HL-60 (cell line): ENCODE measurements around the gene ZNF718.
"Not testable (repeated sequence)": the region's sequence is repeated elsewhere in the genome, so short reads cannot be mapped to it uniquely, and the experiment has no call there.

ENCODE experiments used
- DNase-seq, 2 experiments: peaks; one replicate each; pipeline ENCODE4 v3.0.0-alpha.2; 2010 to 2020; ENCODE audit warnings: low read depth in 1 of 2, low spot score in 1 of 2
- H3K27ac ChIP-seq: fragments of 250-450 bp; sonication (Bioruptor Pico); replicated peaks from 2 replicates; pipeline ENCODE4 v1.5.1; 2020; ENCODE audit warnings: mild to moderate bottlenecking, moderate library complexity
- H3K27me3 ChIP-seq: fragments of 250-450 bp; sonication (Bioruptor Pico); 2 replicates; pipeline ENCODE4 v1.5.1; 2021; ENCODE audit warnings: mild to moderate bottlenecking, moderate library complexity; ENCODE audit not compliant: insufficient read depth, poor library complexity, severe bottlenecking
- H3K4me3 ChIP-seq: replicated peaks from 2 replicates; pipeline ENCODE4 v1.5.1; 2011; ENCODE audit warnings: mild to moderate bottlenecking, control low read depth, low read length; ENCODE audit not compliant: insufficient read depth
- GABPA ChIP-seq: IDR thresholded peaks from 2 replicates; pipeline ENCODE4 v1.6.1; 2012; ENCODE audit warnings: low read depth
- POLR2AphosphoS5 ChIP-seq: IDR thresholded peaks from 2 replicates; pipeline ENCODE4 v1.6.1; 2012; ENCODE audit warnings: low read depth
- REST ChIP-seq: IDR thresholded peaks from 2 replicates; pipeline ENCODE4 v1.6.1; 2012; ENCODE audit warnings: low read depth; ENCODE audit not compliant: insufficient replicate concordance
- SPI1 ChIP-seq: IDR thresholded peaks from 2 replicates; pipeline ENCODE4 v1.6.1; 2012; ENCODE audit warnings: low read depth, mild to moderate bottlenecking, borderline replicate concordance
- TF ChIP-seq, protein P1 (sequence below): IDR thresholded peaks from one replicate; pipeline ENCODE4 v1.5.1; 2011; ENCODE audit warnings: low read length, control low read depth, inconsistent platforms; ENCODE audit not compliant: insufficient read depth

Gene ZNF718

DNA sequence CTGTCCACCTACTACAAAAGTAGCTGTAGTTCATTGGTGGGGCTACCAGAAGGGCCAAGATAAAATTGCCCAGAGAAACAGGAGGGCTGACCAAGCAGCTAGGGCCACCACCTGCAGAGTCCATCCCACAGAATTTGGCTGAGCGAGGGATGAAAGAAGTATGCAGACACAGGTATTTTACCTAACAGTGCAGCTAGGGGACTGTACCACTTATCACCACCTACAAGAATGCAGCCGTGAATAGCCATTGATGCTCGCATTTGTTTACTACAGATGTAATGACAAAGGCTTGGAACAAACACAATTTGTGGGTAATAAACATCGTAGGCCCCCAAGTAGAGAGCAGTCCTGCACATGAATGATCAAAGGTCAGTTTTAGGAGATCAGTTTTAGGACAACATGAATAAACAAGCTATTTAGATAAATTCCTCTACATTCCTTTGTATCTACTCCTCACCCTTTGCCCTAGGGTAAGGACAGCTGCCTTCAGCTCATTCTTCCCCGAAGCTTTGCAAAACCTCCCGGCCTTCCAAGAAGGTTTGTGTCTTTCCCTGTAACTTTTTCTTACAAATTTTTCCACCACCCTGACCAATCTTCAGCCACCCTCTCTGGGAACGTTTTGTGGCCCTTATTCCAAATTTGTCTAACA lies 49.5 kb downstream of the ZNF718 start:
- no peak for DNase-seq
- no peak overlapping the region for H3K4me3 ChIP-seq
- no peaks in the 10 kb centered on the region for H3K27me3 ChIP-seq
- no peak for TF ChIP-seq SPI1
- no peak for TF ChIP-seq REST
- no peak overlapping the region for H3K27ac ChIP-seq

DNA sequence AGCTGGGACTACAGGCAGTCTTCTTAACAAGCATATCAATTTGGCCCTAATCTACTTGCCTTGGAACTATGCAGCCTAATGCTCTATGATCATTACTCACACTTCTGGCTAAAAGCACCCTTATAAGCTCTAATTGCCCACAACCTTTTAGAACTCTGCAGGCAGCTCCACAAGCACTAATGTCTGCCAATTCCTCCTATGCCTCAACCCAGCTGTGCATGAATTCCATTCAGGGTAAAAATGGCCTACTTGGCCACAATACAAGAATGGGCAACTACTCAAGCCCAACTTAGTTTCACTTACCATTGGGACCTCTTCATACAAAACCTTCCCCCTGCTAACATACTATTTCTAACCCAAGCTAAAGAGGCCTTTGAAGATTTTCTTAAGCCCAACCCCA lies 51.7 kb downstream of the ZNF718 start:
- Histone ChIP-seq H3K27me3 (no peaks in the 10 kb centered on the region), H3K4me3 (no peak overlapping the region), H3K27ac (no peak overlapping the region)
- no peak for DNase-seq
- TF ChIP-seq GABPA (no peak), SPI1 (no peak), POLR2AphosphoS5 (no peak), REST (no peak)
- TF ChIP-seq, protein P1, sequence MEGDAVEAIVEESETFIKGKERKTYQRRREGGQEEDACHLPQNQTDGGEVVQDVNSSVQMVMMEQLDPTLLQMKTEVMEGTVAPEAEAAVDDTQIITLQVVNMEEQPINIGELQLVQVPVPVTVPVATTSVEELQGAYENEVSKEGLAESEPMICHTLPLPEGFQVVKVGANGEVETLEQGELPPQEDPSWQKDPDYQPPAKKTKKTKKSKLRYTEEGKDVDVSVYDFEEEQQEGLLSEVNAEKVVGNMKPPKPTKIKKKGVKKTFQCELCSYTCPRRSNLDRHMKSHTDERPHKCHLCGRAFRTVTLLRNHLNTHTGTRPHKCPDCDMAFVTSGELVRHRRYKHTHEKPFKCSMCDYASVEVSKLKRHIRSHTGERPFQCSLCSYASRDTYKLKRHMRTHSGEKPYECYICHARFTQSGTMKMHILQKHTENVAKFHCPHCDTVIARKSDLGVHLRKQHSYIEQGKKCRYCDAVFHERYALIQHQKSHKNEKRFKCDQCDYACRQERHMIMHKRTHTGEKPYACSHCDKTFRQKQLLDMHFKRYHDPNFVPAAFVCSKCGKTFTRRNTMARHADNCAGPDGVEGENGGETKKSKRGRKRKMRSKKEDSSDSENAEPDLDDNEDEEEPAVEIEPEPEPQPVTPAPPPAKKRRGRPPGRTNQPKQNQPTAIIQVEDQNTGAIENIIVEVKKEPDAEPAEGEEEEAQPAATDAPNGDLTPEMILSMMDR: no peak

GRCh38 chr4:176995-177394 lies 52.7 kb downstream of the ZNF718 start:
- H3K27me3 ChIP-seq: no peaks in the 10 kb centered on the region
- TF ChIP-seq GABPA (no peak), REST (no peak), SPI1 (no peak), POLR2AphosphoS5 (no peak)
- TF ChIP-seq, protein P1: no peak
- no peak overlapping the region for H3K27ac ChIP-seq
- H3K4me3 ChIP-seq: no peak overlapping the region
- DNase-seq: no peak

DNA sequence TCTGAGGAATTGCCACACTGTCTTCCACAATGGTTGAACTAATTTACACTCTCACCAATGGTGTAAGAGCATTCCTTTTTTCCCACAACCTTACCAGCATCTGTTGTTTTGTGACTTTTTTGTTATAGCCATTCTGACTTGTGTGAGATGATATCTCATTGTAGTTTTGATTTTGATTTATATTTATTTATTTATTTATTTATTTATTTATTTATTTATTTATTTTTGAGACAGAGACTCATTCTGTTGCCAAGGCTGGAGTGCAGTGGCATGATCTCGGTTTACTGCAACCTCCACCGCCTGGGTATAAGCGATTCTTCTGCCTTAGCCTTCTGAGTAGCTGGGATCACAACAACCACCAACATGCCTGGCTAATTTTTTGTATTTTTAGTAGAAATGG lies 57.9 kb downstream of the ZNF718 start:
- H3K27me3 ChIP-seq, H3K4me3 ChIP-seq, H3K27ac ChIP-seq, DNase-seq: not testable (repeated sequence)
